Spleen (tissue), 11 donors: Measurements from ENCODE around the gene ZNF571. TPM values are rescaled to one million over a fixed set of nuclear protein-coding genes. Genes with fewer than 3 reads are reported as not detected.

Experiments used
- DNase-seq: peaks from one replicate; pipeline ENCODE4 v3.0.0-alpha.2; 2020
- H3K27ac ChIP-seq, 8 donors: fragments of 200-600 bp; sonication (generic) in 7 of 8; 1 replicate in 4 of 8; 2 replicates in 4 of 8; pipeline versions ENCODE4 v1.5.0 to v1.8.0; 2016 to 2021; ENCODE audit warnings: inconsistent platforms in 4 of 8, mild to moderate bottlenecking in 4 of 8, moderate library complexity in 1 of 8
- H3K27me3 ChIP-seq, 7 donors: fragments of 200-600 bp; sonication (generic) in 6 of 7; replicated peaks in 1 of 7; 1 replicate in 4 of 7; 2 replicates in 3 of 7; pipeline versions ENCODE4 v1.5.0 to v1.8.0; 2016 to 2021; ENCODE audit warnings: inconsistent platforms in 3 of 7, mild to moderate bottlenecking in 1 of 7
- H3K36me3 ChIP-seq, 6 donors: fragments of 200-600 bp; sonication (generic) in 5 of 6; 1 replicate in 4 of 6; 2 replicates in 2 of 6; pipeline versions ENCODE4 v1.5.0 to v1.8.0; 2016 to 2021; ENCODE audit warnings: inconsistent platforms in 2 of 6
- H3K4me1 ChIP-seq, 6 donors: fragments of 200-600 bp; sonication (generic) in 5 of 6; 1 replicate in 3 of 6; 2 replicates in 3 of 6; pipeline versions ENCODE4 v1.5.0 to v1.8.0; 2016 to 2021; ENCODE audit warnings: inconsistent platforms in 3 of 6
- H3K4me3 ChIP-seq, 8 donors: fragments of 200-600 bp; sonication (generic) in 7 of 8; 1 replicate in 4 of 8; 2 replicates in 4 of 8; pipeline versions ENCODE4 v1.5.0 to v1.8.0; 2016 to 2021; ENCODE audit warnings: inconsistent platforms in 4 of 8, mild to moderate bottlenecking in 4 of 8, moderate library complexity in 2 of 8
- H3K9me3 ChIP-seq, 8 donors: fragments of 200-600 bp; sonication (generic) in 7 of 8; 1 replicate in 4 of 8; 2 replicates in 4 of 8; pipeline versions ENCODE4 v1.5.0 to v1.8.0; 2016 to 2021; ENCODE audit warnings: inconsistent platforms in 4 of 8
- CTCF ChIP-seq, 11 experiments: fragments of 200-600 bp in 7 of 11; fragments of 450-650 bp in 4 of 11; sonication (generic) in 4 of 11; IDR thresholded peaks in 8 of 11; conservative IDR thresholded peaks in 3 of 11; 1 replicate in 7 of 11; 2 replicates in 4 of 11; pipeline versions ENCODE4 v1.4.0 to v1.8.0; 2016 to 2021; ENCODE audit warnings: antibody characterized with exemption in 11 of 11, inconsistent platforms in 4 of 11, mild to moderate bottlenecking in 1 of 11
- POLR2A ChIP-seq, 3 donors: fragments of 450-650 bp; IDR thresholded peaks; one replicate each; pipeline ENCODE4 v1.5.1; 2017; ENCODE audit warnings: antibody characterized with exemption in 3 of 3, mild to moderate bottlenecking in 1 of 3
- POLR2AphosphoS5 ChIP-seq, 3 donors: sonication (generic); formaldehyde crosslinking; IDR thresholded peaks; one replicate each; pipeline ENCODE4 v1.5.1; 2017; ENCODE audit warnings: antibody characterized with exemption in 3 of 3
- WGBS, 5 donors: extraction: QIAGEN DNeasy Blood & Tissue Kit in 3 of 5; methylation state at CpG; one replicate each; pipeline versions ENCODE4 v1.1.5 to v1.1.7; 2013 to 2018; 5-methylcytosine and 5-hydroxymethylcytosine counted together
- intact Hi-C: fragments of 100-400 bp; cut with DNase I; formaldehyde crosslinking; loops from one replicate; pipeline ENCODE4 v1.15.0; 2023; ENCODE audit warnings: low total_unique reads
- polyA plus RNA-seq, 3 donors: library from polyadenylated mRNA; stranded (reverse); fragments of 200-250 nt; gene quantifications; one replicate each; pipeline ENCODE4 v1.2.1, GENCODE V29; 2013
- total RNA-seq, 7 donors: library from RNA; depleted of rRNA in 3 of 7; stranded (reverse); fragments of >200 nt in 3 of 7; fragmentation: NEBNext Ultra II Directional in 4 of 7; extraction: Animal tissue kit (Norgen Biotek cat#: 25700) in 4 of 7; gene quantifications; one replicate each; pipeline versions ENCODE4 v1.1.0 to v1.2.1, GENCODE V29; 2016 to 2021
- donor health status: healthy with polysubstance abuse.
- donor health status: DM: no; HTN: no; CAD: no; lungs with moderate emphysema.
- donor health status: DM: no; HTN: no; CAD: no.
- donor health status: Bipolar disorder and iron deficiency.
- donor health status: healthy.
- donor health status: DM: no; HTN: no; CAD: no.
- donor health status: DM: yes; HTN: yes; CAD: no.

Gene ZNF571
- total and polyA plus RNA-seq, 10 donors, result 2.2 to 9.4 (median 5.3) TPM

DNA sequence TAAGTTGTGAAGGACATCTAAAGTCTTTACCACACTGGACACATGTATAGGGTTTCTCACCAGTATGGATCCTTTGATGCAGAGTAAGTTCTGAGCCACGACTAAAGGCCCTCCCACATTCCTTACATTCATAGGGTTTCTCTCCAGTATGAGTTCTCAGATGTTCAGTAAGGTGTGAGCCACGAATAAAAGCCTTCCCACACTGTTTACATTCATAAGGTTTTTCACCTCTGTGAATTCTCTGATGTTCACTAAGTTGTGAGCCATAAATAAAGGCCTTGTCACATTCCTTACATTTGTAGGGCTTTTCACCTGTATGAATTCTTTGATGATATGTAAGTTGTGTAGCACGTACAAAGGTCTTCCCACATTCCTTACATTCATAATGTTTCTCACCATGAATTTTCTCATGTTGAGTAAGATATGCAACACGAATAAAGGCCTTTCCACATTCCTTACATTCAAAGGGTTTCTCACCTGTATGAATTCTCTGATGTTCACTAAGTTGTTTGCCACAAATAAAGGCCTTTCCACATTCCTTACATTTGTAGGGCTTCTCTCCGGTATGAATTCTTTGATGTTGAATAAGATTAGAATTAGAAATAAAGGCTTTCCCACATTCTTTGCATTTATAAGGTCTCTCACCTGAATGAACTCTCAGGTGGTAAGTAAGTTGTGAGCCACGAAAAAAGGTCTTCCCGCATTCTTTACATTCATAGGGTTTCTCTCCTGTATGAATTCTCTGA is 29.8 kb downstream of the ZNF571 start:
- Histone ChIP-seq H3K27ac (no peak overlapping the region), H3K4me1 (no peaks in the 10 kb centered on the region), H3K4me3 (no peak overlapping the region), H3K27me3 (no peaks in the 10 kb centered on the region), H3K36me3 (peaks cover 21 to 66% (median 39%) of the 10 kb centered on the region in 6 donors), H3K9me3 (peaks cover 0 to 92% (median 0%) of the 10 kb centered on the region in 8 donors)
- 87 to 94% (median 92%) methylated on average over 7 of the region's 7 CpGs for WGBS, 5 donors
- TF ChIP-seq POLR2AphosphoS5 (IDR thresholded peaks at IDR 0.05) (no peak), POLR2A (IDR thresholded peaks at IDR 0.05) (no peak), CTCF (IDR thresholded peaks at IDR 0.05 in 8 of 11, conservative IDR thresholded peaks at IDR 0.05 in 3 of 11) (no peak)
- DNase-seq, result no peak
- intact Hi-C loops, result no loop called here

DNA sequence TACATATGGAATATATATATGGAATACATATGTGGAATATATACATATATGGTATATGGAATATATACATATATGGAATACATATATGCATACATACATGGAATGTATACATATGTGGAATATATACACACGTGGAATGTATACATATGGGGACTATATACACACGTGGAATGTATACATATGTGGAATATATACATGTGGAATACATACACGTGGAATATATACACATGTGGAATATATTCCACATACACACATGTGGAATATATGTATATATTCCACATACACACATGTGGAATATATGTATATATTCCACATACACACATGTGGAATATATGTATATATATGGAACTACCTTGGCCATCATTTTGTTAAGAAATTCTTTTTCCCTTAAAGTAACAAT is 31.1 kb downstream of the ZNF571 start:
- intact Hi-C loops, result no loop called here
- peaks cover 10 to 57% (median 45%) of the 10 kb centered on the region in 6 donors for H3K36me3 ChIP-seq
- H3K9me3 ChIP-seq, result peaks cover 0 to 91% (median 0%) of the 10 kb centered on the region in 8 donors
- TF ChIP-seq CTCF (IDR thresholded peaks at IDR 0.05 in 8 of 11, conservative IDR thresholded peaks at IDR 0.05 in 3 of 11) (no peak), POLR2A (IDR thresholded peaks at IDR 0.05) (no peak), POLR2AphosphoS5 (IDR thresholded peaks at IDR 0.05) (no peak)
- H3K4me3 ChIP-seq, result no peak overlapping the region
- DNase-seq, result no peak
- WGBS, 5 donors, result 90 to 95% (median 92%) methylated on average over 3 of the region's 3 CpGs
- H3K27ac ChIP-seq, result no peak overlapping the region
- no peaks in the 10 kb centered on the region for H3K27me3 ChIP-seq
- no peaks in the 10 kb centered on the region for H3K4me1 ChIP-seq

GRCh38 chr19:37551129-37551993 is 43.2 kb downstream of the ZNF571 start:
- H3K27ac ChIP-seq, result peak overlapping the region in 4 of 8 donors; percentile 21 to 70 (median 56)
- no peaks in the 10 kb centered on the region for H3K27me3 ChIP-seq
- peak overlapping the region; percentile 27 to 68 (median 42) for H3K4me3 ChIP-seq
- H3K4me1 ChIP-seq, result no peaks in the 10 kb centered on the region
- 5 to 16% (median 7%) methylated on average over 33 to 65 of the region's 65 CpGs for WGBS, 5 donors
- H3K36me3 ChIP-seq, result peaks cover 0 to 22% (median 0%) of the 10 kb centered on the region in 6 donors
- DNase-seq, result no peak
- TF ChIP-seq POLR2A (IDR thresholded peaks at IDR 0.05) (no peak), POLR2AphosphoS5 (IDR thresholded peaks at IDR 0.05) (peak in 2 of 3 donors; percentile 76 to 78), CTCF (IDR thresholded peaks at IDR 0.05 in 8 of 11, conservative IDR thresholded peaks at IDR 0.05 in 3 of 11) (peak in 4 of 11 experiments; percentile 10 to 35 (median 24))
- intact Hi-C loops, result no loop called here
- H3K9me3 ChIP-seq, result peaks cover 0 to 51% (median 0%) of the 10 kb centered on the region in 8 donors
